ENCODE measurements around the gene RAX2.

The RAX2 gene

GRCh38 chr19:3723110-3723488 lies 48.9 kb downstream of the RAX2 start:
- no peak overlapping the region for H3K4me3 ChIP-seq
- H3K27ac ChIP-seq, result no peak overlapping the region
- no peaks in the 10 kb centered on the region for H3K36me3 ChIP-seq
- no peaks in the 10 kb centered on the region for H3K9me3 ChIP-seq
- no peak for TF ChIP-seq Cebpa-rat (IDR thresholded peaks at IDR 0.05)
- H3K4me1 ChIP-seq, result peaks cover 35% of the 10 kb centered on the region
- no peak overlapping the region for H3K9ac ChIP-seq
- no peak overlapping the region for H3K4me2 ChIP-seq
- peaks cover 29% of the 10 kb centered on the region for H3K27me3 ChIP-seq
- no peaks in the 10 kb centered on the region for H4K20me1 ChIP-seq

- no peaks in the 10 kb centered on the region for H3K36me3 ChIP-seq
- H3K9me3 ChIP-seq, result no peaks in the 10 kb centered on the region
- H3K9ac ChIP-seq, result no peak overlapping the region
- no peaks in the 10 kb centered on the region for H4K20me1 ChIP-seq
- peaks cover 35% of the 10 kb centered on the region for H3K4me1 ChIP-seq
- H3K4me2 ChIP-seq, result peak overlapping the region; percentile 75; the same call in 1 of the 2 replicates
- peaks cover 29% of the 10 kb centered on the region for H3K27me3 ChIP-seq
- H3K4me3 ChIP-seq, result no peak overlapping the region
- H3K27ac ChIP-seq, result no peak overlapping the region
- TF ChIP-seq Cebpa-rat (IDR thresholded peaks at IDR 0.05), result no peak
Observed at GRCh38 chr19:3722443-3723109, 49.5 kb downstream of the RAX2 start.

- peak overlapping the region; percentile 53; the same call in 1 of the 2 replicates for H3K4me3 ChIP-seq
- no peaks in the 10 kb centered on the region for H4K20me1 ChIP-seq
- peaks cover 35% of the 10 kb centered on the region for H3K4me1 ChIP-seq
- H3K4me2 ChIP-seq, result peak overlapping the region; percentile 75
- H3K27me3 ChIP-seq, result peaks cover 29% of the 10 kb centered on the region
- no peak overlapping the region for H3K27ac ChIP-seq
- H3K9me3 ChIP-seq, result no peaks in the 10 kb centered on the region
- H3K9ac ChIP-seq, result no peak overlapping the region
- no peaks in the 10 kb centered on the region for H3K36me3 ChIP-seq
- TF ChIP-seq Cebpa-rat (IDR thresholded peaks at IDR 0.05), result no peak
Observed at GRCh38 chr19:3721887-3722442, 50.1 kb downstream of the RAX2 start.

- H3K27ac ChIP-seq, result no peak overlapping the region
- H3K4me1 ChIP-seq, result peaks cover 35% of the 10 kb centered on the region
Observed at GRCh38 chr19:3721131-3721886, 50.7 kb downstream of the RAX2 start.

GRCh38 chr19:3720349-3720917 lies 51.6 kb downstream of the RAX2 start:
- H3K4me2 ChIP-seq, result no peak overlapping the region
- H3K27ac ChIP-seq, result no peak overlapping the region
- no peak overlapping the region for H3K9ac ChIP-seq
- H3K9me3 ChIP-seq, result no peaks in the 10 kb centered on the region
- H4K20me1 ChIP-seq, result no peaks in the 10 kb centered on the region
- H3K27me3 ChIP-seq, result peaks cover 29% of the 10 kb centered on the region
- no peaks in the 10 kb centered on the region for H3K36me3 ChIP-seq
- TF ChIP-seq Cebpa-rat (IDR thresholded peaks at IDR 0.05), result no peak
- H3K4me3 ChIP-seq, result no peak overlapping the region
- peaks cover 35% of the 10 kb centered on the region for H3K4me1 ChIP-seq

More at GRCh38 chr19:3721131-3721886, 50.7 kb downstream of the RAX2 start:
- peak overlapping the region; percentile 75 for H3K4me2 ChIP-seq
- H3K36me3 ChIP-seq, result no peaks in the 10 kb centered on the region
- H3K9me3 ChIP-seq, result no peaks in the 10 kb centered on the region
- peaks cover 29% of the 10 kb centered on the region for H3K27me3 ChIP-seq
- no peak for TF ChIP-seq Cebpa-rat (IDR thresholded peaks at IDR 0.05)
- no peak overlapping the region for H3K9ac ChIP-seq
- no peaks in the 10 kb centered on the region for H4K20me1 ChIP-seq
- peak overlapping the region; percentile 53; the same call in 1 of the 2 replicates for H3K4me3 ChIP-seq

GRCh38 chr19:3719868-3720267 lies 52.2 kb downstream of the RAX2 start:
- Histone ChIP-seq H3K4me2 (no peak overlapping the region), H4K20me1 (no peaks in the 10 kb centered on the region), H3K4me1 (peaks cover 30% of the 10 kb centered on the region), H3K9me3 (no peaks in the 10 kb centered on the region), H3K36me3 (no peaks in the 10 kb centered on the region), H3K9ac (no peak overlapping the region), H3K4me3 (no peak overlapping the region), H3K27me3 (peaks cover 29% of the 10 kb centered on the region), H3K27ac (no peak overlapping the region)
- no peak for TF ChIP-seq Cebpa-rat (IDR thresholded peaks at IDR 0.05)
